ENCODE data around the gene ISCA2.

GRCh38 chr14:74480046-74480445, 13.5 kb upstream of the ISCA2 start:
- TF ChIP-seq REST (IDR thresholded peaks at IDR 0.05; ENCODE audit: unreplicated experiment) (no peak), EZH2phosphoT487 (IDR thresholded peaks at IDR 0.05; ENCODE audit: unreplicated experiment) (no peak), CTCF (conservative IDR thresholded peaks at IDR 0.05; ENCODE audit: low read depth in 2 of 2) (no peak), ZNF331 (CRISPR knock-in tag; IDR thresholded peaks at IDR 0.05; ENCODE audit: low read depth) (no peak), POLR2AphosphoS5 (IDR thresholded peaks at IDR 0.05; ENCODE audit: low read depth) (no peak), JUNB (IDR thresholded peaks at IDR 0.05; ENCODE audit: unreplicated experiment) (no peak), CREB1 (CRISPR knock-in tag; IDR thresholded peaks at IDR 0.05; ENCODE audit: low read depth) (no peak), EZH2 (IDR thresholded peaks at IDR 0.05; ENCODE audit: low read depth, unreplicated experiment) (no peak), STAT1 (IDR thresholded peaks at IDR 0.05; ENCODE audit: unreplicated experiment) (no peak), ZNF114 (CRISPR knock-in tag; IDR thresholded peaks at IDR 0.05) (no peak), ZNF462 (CRISPR knock-in tag; IDR thresholded peaks at IDR 0.05) (no peak)
